HepG2 (cell line): Measurements from ENCODE around the gene MRPS25. TPM values are rescaled to one million over a fixed set of nuclear protein-coding genes. Genes with fewer than 3 reads are reported as not detected.

Experiments used
- ATAC-seq: fragments of 200-7000 bp; cut with Tn5 transposase; 3 replicates; pipeline ENCODE4 v1.9.1; 2020; ENCODE audit warnings: mild to moderate bottlenecking, moderate library complexity
- BruUV-seq: library from RNA; stranded (reverse); fragments of 400-500 nt; replicated peaks from 2 replicates; lab custom pipeline; 2021; lab: Mats Ljungman, UMichigan
- CTCF ChIA-PET: fragments of 300-600 bp; formaldehyde crosslinking; extraction: SDS; loops from one replicate; lab custom pipeline; 2021; ENCODE audit warnings: low total read pairs, inconsistent platforms, low intra/inter-chr PET ratio; lab: Yijun Ruan, JAX
- POLR2A ChIA-PET: fragments of 350-600 bp; sonication (Branson Sonifier 250); formaldehyde crosslinking; loops from one replicate; lab custom pipeline; 2020; ENCODE audit warnings: antibody characterized with exemption, inconsistent platforms; lab: Yijun Ruan, JAX
- DNase-seq: peaks from one replicate; pipeline ENCODE4 v3.0.0-alpha.2; 2015; ENCODE audit warnings: low spot score
- FAIRE-seq: peaks from 3 replicates; lab custom pipeline; 2011; peaks lifted over from hg19 to GRCh38; lab: Jason Lieb, UNC
- H2AFZ ChIP-seq: one replicate; pipeline ENCODE4 v1.6.1; 2011; ENCODE audit warnings: low read length, inconsistent platforms
- H3K27ac ChIP-seq: fragments of 300-600 bp; 3 replicates; pipeline ENCODE4 v1.8.0; 2011; ENCODE audit warnings: mixed run types, mild to moderate bottlenecking, mixed read lengths, low read length, inconsistent platforms; ENCODE audit not compliant: insufficient read depth; ENCODE audit errors: extremely low read length
- H3K27me3 ChIP-seq, 2 experiments: fragments of 200-600 bp in 1 of 2; 2 replicates in 1 of 2; 3 replicates in 1 of 2; pipeline versions ENCODE4 v1.6.0 to v1.8.0; 2011; ENCODE audit warnings: low read length in 2 of 2, mild to moderate bottlenecking in 2 of 2, moderate library complexity in 2 of 2, inconsistent platforms in 1 of 2; ENCODE audit not compliant: insufficient read depth in 2 of 2, control insufficient read depth in 1 of 2
- H3K36me3 ChIP-seq, 2 experiments: fragments of 200-600 bp in 1 of 2; replicated peaks in 1 of 2; 2 replicates in 1 of 2; 3 replicates in 1 of 2; pipeline versions ENCODE4 v1.5.1 to v1.8.0; 2011; ENCODE audit warnings: low read length in 2 of 2, inconsistent platforms in 1 of 2; ENCODE audit not compliant: insufficient read depth in 2 of 2, control insufficient read depth in 1 of 2
- H3K4me1 ChIP-seq: 2 replicates; pipeline ENCODE4 v1.5.1; 2012; ENCODE audit warnings: low read length, inconsistent platforms; ENCODE audit not compliant: insufficient read depth
- H3K4me2 ChIP-seq: 2 replicates; pipeline ENCODE4 v1.6.0; 2011; ENCODE audit warnings: low read depth, low read length, inconsistent platforms
- H3K4me3 ChIP-seq, 3 experiments: fragments of 200-600 bp in 1 of 3; sonication (generic), shearing (Covaris generic) in 1 of 3; replicated peaks in 1 of 3; 2 replicates each; pipeline ENCODE4 v1.5.1; 2011 to 2016; ENCODE audit warnings: low read length in 3 of 3, inconsistent platforms in 2 of 3, low read depth in 2 of 3, mild to moderate bottlenecking in 2 of 3, control low read depth in 1 of 3, mixed read lengths in 1 of 3; ENCODE audit not compliant: insufficient read depth in 1 of 3
- H3K79me2 ChIP-seq: one replicate; pipeline ENCODE4 v1.6.1; 2011; ENCODE audit warnings: low read length, inconsistent platforms; ENCODE audit not compliant: insufficient read depth
- H3K9ac ChIP-seq: 2 replicates; pipeline ENCODE4 v1.6.0; 2011; ENCODE audit warnings: mild to moderate bottlenecking, low read depth, low read length, inconsistent platforms; ENCODE audit not compliant: insufficient read depth
- H3K9me3 ChIP-seq: 2 replicates; pipeline ENCODE4 v1.5.1; 2012; ENCODE audit warnings: mild to moderate bottlenecking, low read length
- H4K20me1 ChIP-seq: 2 replicates; pipeline ENCODE4 v1.6.0; 2011; ENCODE audit warnings: inconsistent platforms, mild to moderate bottlenecking, low read length, moderate library complexity; ENCODE audit not compliant: insufficient read depth
- KDM1A ChIP-seq: IDR thresholded peaks from 2 replicates; pipeline ENCODE4 v1.6.1; 2016; ENCODE audit warnings: missing compliant biosample characterization
- NFAT5 ChIP-seq: sonication (generic); formaldehyde crosslinking; IDR thresholded peaks from 2 replicates; pipeline ENCODE4 v1.4.0; 2020; ENCODE audit warnings: missing genetic modification reagents
- POLR2AphosphoS5 ChIP-seq: IDR thresholded peaks from 2 replicates; pipeline ENCODE4 v1.6.1; 2012; ENCODE audit warnings: low read depth, low read length
- TEAD3 ChIP-seq: optimal IDR thresholded peaks from 2 replicates; pipeline ENCODE3; 2016; ENCODE audit warnings: borderline replicate concordance
- ZIK1 ChIP-seq: sonication (generic); formaldehyde crosslinking; IDR thresholded peaks from 2 replicates; pipeline ENCODE4 v1.5.0; 2020; ENCODE audit warnings: mild to moderate bottlenecking, low read depth, missing genetic modification reagents, borderline replicate concordance
- ZNF441 ChIP-seq: sonication (generic); formaldehyde crosslinking; IDR thresholded peaks from 2 replicates; pipeline ENCODE4 v1.7.0; 2021; ENCODE audit warnings: missing genetic modification reagents, borderline replicate concordance
- ZNF589 ChIP-seq: sonication (generic); formaldehyde crosslinking; conservative IDR thresholded peaks from 2 replicates; pipeline ENCODE4 v1.8.0; 2022; ENCODE audit warnings: mild to moderate bottlenecking, moderate library complexity, missing genetic modification reagents
- ZNF770 ChIP-seq: sonication (generic); formaldehyde crosslinking; IDR thresholded peaks from 2 replicates; pipeline ENCODE4 v1.5.0; 2020; ENCODE audit warnings: mild to moderate bottlenecking, missing genetic modification reagents
- WGBS: methylation state at CpG from one replicate; pipeline ENCODE4 v1.1.6; 2017; ENCODE audit warnings: low lambda C conversion rate; 5-methylcytosine and 5-hydroxymethylcytosine counted together
- in situ Hi-C: cut with HindIII; loops from 2 replicates; pipeline ENCODE4 v1.10.0; 2017; ENCODE audit warnings: low pct_unique_long_range_greater_than_20kb; ENCODE audit not compliant: extremely low pct_ligation_motif_present
- intact Hi-C: fragments of 100-400 bp; cut with micrococcal nuclease; formaldehyde crosslinking; loops from one replicate; pipeline ENCODE4 v1.10.0; 2022; ENCODE audit not compliant: unreplicated experiment
- polyA plus RNA-seq, 8 experiments: library from polyadenylated mRNA; depleted of rRNA in 3 of 8; stranded (reverse) in 7 of 8; unstranded in 1 of 8; fragments of >200 nt; fragmentation: Illumina TruSeq in 4 of 8; extraction: Trizol in 4 of 8; gene quantifications; 2 replicates each; pipeline versions ENCODE4 v1.2.1 to v1.2.3, GENCODE V29; 2011 to 2016; ENCODE audit warnings: low read depth in 4 of 8, missing spikeins in 1 of 8, mixed read lengths in 1 of 8; ENCODE audit not compliant: insufficient read depth in 1 of 8
- total RNA-seq, 5 experiments: library from RNA; depleted of rRNA; stranded (reverse); fragments of >200 nt; fragmentation: Illumina TruSeq; extraction: Trizol; gene quantifications; 2 replicates each; pipeline ENCODE4 v1.2.3, GENCODE V29; 2016; ENCODE audit warnings: low read depth in 1 of 5

The MRPS25 gene
- total and polyA plus RNA-seq, 2 of the 13 experiments (the other 11 are each of a cell fraction or from before 2014, with no cell fraction given): 60.1 to 74.3 TPM

GRCh38 chr3:15049584-15049983 is 15.5 kb downstream of the MRPS25 start:
- 95% methylated on average over 2 of the region's 2 CpGs for WGBS
- Histone ChIP-seq H4K20me1 (peaks cover 8% of the 10 kb centered on the region; the same call in 1 of the 2 replicates), H3K9me3 (no peaks in the 10 kb centered on the region), H2AFZ (no peak overlapping the region), H3K36me3 (peaks cover 34 to 96% of the 10 kb centered on the region in 2 experiments), H3K4me1 (peaks cover 9% of the 10 kb centered on the region; the same call in 1 of the 2 replicates), H3K79me2 (peaks cover 10% of the 10 kb centered on the region), H3K4me2 (no peak overlapping the region), H3K27ac (no peak overlapping the region), H3K9ac (no peak overlapping the region), H3K4me3 (no peak overlapping the region), H3K27me3 (no peaks in the 10 kb centered on the region; a peak in 1 of 5 replicates)
- no peak for ATAC-seq
- FAIRE-seq: no peak
- intact Hi-C loops: no loop called here
- no peak for DNase-seq
- CTCF ChIA-PET: no interaction called here
- POLR2A ChIA-PET: no interaction called here
- in situ Hi-C loops: loop anchor here (10.0 kb wide), 1 partner anchor 125 kb away; no protein-coding TSS in a partner anchor
- BruUV-seq: no TSS peak
- TF ChIP-seq POLR2AphosphoS5 (peak; percentile 21; the same call in 1 of the 2 replicates), ZNF770 (CRISPR knock-in tag) (peak; percentile 97), ZNF441 (CRISPR knock-in tag) (peak; percentile 60), NFAT5 (CRISPR knock-in tag) (no peak), TEAD3 (CRISPR knock-in tag) (peak; percentile 57), ZNF589 (CRISPR knock-in tag) (no peak), ZIK1 (CRISPR knock-in tag) (no peak), KDM1A (CRISPR knock-in tag) (0 out of 2 replicates have a peak, but pooled peaks have one; percentile 26)
